Left renal cortex interstitium (tissue), 4 donors: Measurements from ENCODE around the gene RUVBL1. TPM values are rescaled to one million over a fixed set of nuclear protein-coding genes. Genes with fewer than 3 reads are reported as not detected.

ENCODE experiments used
- DNase-seq, 4 donors: peaks; one replicate each; pipeline ENCODE4 v3.0.0-alpha.2; 2013; ENCODE audit warnings: low read depth in 4 of 4, low spot score in 2 of 4, missing footprints in 1 of 4
- polyA plus RNA-seq, 4 donors: library from polyadenylated mRNA; unstranded; fragments of 120-200 nt; gene quantifications; one replicate each; pipeline ENCODE4 v1.2.1, GENCODE V29; 2013; ENCODE audit not compliant: insufficient read length in 4 of 4

RUVBL1 gene
- polyA plus RNA-seq, 4 donors = 63.7 to 68.6 (median 68.1) TPM

GRCh38 chr3:128070898-128071591 is 52.6 kb downstream of the RUVBL1 start:
- DNase-seq = no peak

GRCh38 chr3:128069271-128069670 is 54.3 kb downstream of the RUVBL1 start:
- no peak for DNase-seq

- no peak for DNase-seq
Measured at GRCh38 chr3:128068156-128068620, 55.4 kb downstream of the RUVBL1 start.

GRCh38 chr3:128067489-128067888 is 56.1 kb downstream of the RUVBL1 start:
- no peak for DNase-seq

GRCh38 chr3:128066676-128067075 is 56.9 kb downstream of the RUVBL1 start:
- no peak for DNase-seq

- no peak for DNase-seq
Measured at GRCh38 chr3:128066114-128066513, 57.5 kb downstream of the RUVBL1 start.

- no peak for DNase-seq
Measured at GRCh38 chr3:128064962-128065361, 58.6 kb downstream of the RUVBL1 start.

- DNase-seq = no peak
Measured at GRCh38 chr3:128063865-128064264, 59.7 kb downstream of the RUVBL1 start.

- no peak for DNase-seq
Measured at GRCh38 chr3:128062033-128062745, 61.4 kb downstream of the RUVBL1 start.

- DNase-seq = no peak
Measured at GRCh38 chr3:128060473-128061381, 62.9 kb downstream of the RUVBL1 start.

- DNase-seq = no peak
Measured at GRCh38 chr3:128056258-128056657, 67.4 kb downstream of the RUVBL1 start.

- DNase-seq = no peak
Measured at GRCh38 chr3:128054367-128054766, 69.2 kb downstream of the RUVBL1 start.

- DNase-seq = no peak
Measured at GRCh38 chr3:128053614-128054013, 70.0 kb downstream of the RUVBL1 start.

GRCh38 chr3:128052595-128053351 is 70.8 kb downstream of the RUVBL1 start:
- peak in 1 of 4 donors; percentile 45 for DNase-seq

GRCh38 chr3:128051837-128052594 is 71.6 kb downstream of the RUVBL1 start, which contains the start of gene SEC61A1:
SEC61A1 (plus strand) TSS chr3:128052437; CDS start chr3:128052553, 116 bp downstream.
- DNase-seq = peak; percentile 62 to 90 (median 84)

GRCh38 chr3:128051459-128051836 is 72.2 kb downstream of the RUVBL1 start:
- peak in 2 of 4 donors; percentile 7 to 10 for DNase-seq

GRCh38 chr3:128050597-128050996 is 73.0 kb downstream of the RUVBL1 start:
- no peak for DNase-seq

- DNase-seq = no peak
Measured at GRCh38 chr3:128041344-128041743, 82.3 kb downstream of the RUVBL1 start.

- DNase-seq = no peak
Measured at GRCh38 chr3:128040660-128041059, 83.0 kb downstream of the RUVBL1 start.
